Liver (tissue), 9 donors: ENCODE data around the gene ARAP3. TPM values are rescaled to one million over a fixed set of nuclear protein-coding genes. Genes with fewer than 3 reads are reported as not detected.
"Not testable (repeated sequence)": the region's sequence is repeated elsewhere in the genome, so short reads cannot be mapped to it uniquely, and the experiment has no call there.

Source experiments
- DNase-seq: peaks from one replicate; pipeline ENCODE4 v3.0.0-alpha.2; 2017; ENCODE audit warnings: low spot score
- H3K27ac ChIP-seq, 2 donors: one replicate each; pipeline ENCODE4 v1.7.0; 2013; ENCODE audit warnings: inconsistent platforms in 2 of 2, low read length in 2 of 2, control low read depth in 1 of 2, low read depth in 1 of 2, mild to moderate bottlenecking in 1 of 2
- H3K27me3 ChIP-seq, 4 donors: one replicate each; pipeline versions ENCODE4 v1.6.1 to v1.7.0; 2013; ENCODE audit warnings: low read length in 3 of 4, inconsistent platforms in 1 of 4, mild to moderate bottlenecking in 1 of 4, moderate library complexity in 1 of 4; ENCODE audit not compliant: control insufficient read depth in 4 of 4, insufficient read depth in 4 of 4
- H3K36me3 ChIP-seq, 4 donors: one replicate each; pipeline versions ENCODE4 v1.6.1 to v1.7.0; 2013; ENCODE audit warnings: low read length in 3 of 4, mild to moderate bottlenecking in 3 of 4, low read depth in 1 of 4, moderate library complexity in 1 of 4; ENCODE audit not compliant: control insufficient read depth in 4 of 4, insufficient read depth in 3 of 4
- H3K4me1 ChIP-seq, 4 donors: one replicate each; pipeline versions ENCODE4 v1.6.1 to v1.7.0; 2013; ENCODE audit warnings: low read length in 3 of 4, mild to moderate bottlenecking in 3 of 4, moderate library complexity in 1 of 4; ENCODE audit not compliant: control insufficient read depth in 4 of 4, insufficient read depth in 4 of 4
- H3K4me3 ChIP-seq, 3 donors: one replicate each; pipeline versions ENCODE4 v1.6.1 to v1.7.0; 2013; ENCODE audit warnings: low read length in 3 of 3, control low read depth in 1 of 3, low read depth in 1 of 3, mild to moderate bottlenecking in 1 of 3
- H3K9ac ChIP-seq, 2 donors: one replicate each; pipeline ENCODE4 v1.7.0; 2013; ENCODE audit warnings: low read length in 2 of 2, mild to moderate bottlenecking in 2 of 2, moderate library complexity in 2 of 2, control low read depth in 1 of 2, low read depth in 1 of 2
- H3K9me3 ChIP-seq, 4 donors: one replicate each; pipeline versions ENCODE4 v1.6.1 to v1.7.0; 2013; ENCODE audit warnings: low read length in 3 of 4; ENCODE audit not compliant: control insufficient read depth in 4 of 4
- ATF3 ChIP-seq: IDR thresholded peaks from 2 replicates; pipeline ENCODE4 v1.6.1; 2016; ENCODE audit warnings: antibody characterized with exemption
- CTCF ChIP-seq: fragments of 150-350 bp; IDR thresholded peaks from 2 replicates; pipeline ENCODE4 v1.5.1; 2017; ENCODE audit warnings: improper control_type of control experiment, low read depth, low read length; ENCODE audit not compliant: missing input control
- FOXA2 ChIP-seq: IDR thresholded peaks from 2 replicates; pipeline ENCODE4 v1.6.1; 2016; ENCODE audit warnings: antibody characterized with exemption
- GABPA ChIP-seq, 2 donors: IDR thresholded peaks in 1 of 2; conservative IDR thresholded peaks in 1 of 2; 2 replicates each; pipeline ENCODE4 v1.6.1; 2016; ENCODE audit warnings: antibody characterized with exemption in 2 of 2, mild to moderate bottlenecking in 1 of 2, moderate library complexity in 1 of 2
- HNF4A ChIP-seq, 2 donors: conservative IDR thresholded peaks; 2 replicates each; pipeline ENCODE4 v1.6.1; 2016; ENCODE audit warnings: antibody characterized with exemption in 2 of 2, mild to moderate bottlenecking in 2 of 2
- JUND ChIP-seq, 2 donors: IDR thresholded peaks; 2 replicates each; pipeline ENCODE4 v1.6.1; 2016; ENCODE audit warnings: antibody characterized with exemption in 2 of 2
- MAX ChIP-seq: IDR thresholded peaks from 2 replicates; pipeline ENCODE4 v1.6.1; 2016; ENCODE audit warnings: antibody characterized with exemption
- RAD21 ChIP-seq, 2 donors: IDR thresholded peaks; 2 replicates each; pipeline ENCODE4 v1.6.1; 2016; ENCODE audit warnings: antibody characterized with exemption in 2 of 2, mild to moderate bottlenecking in 2 of 2
- REST ChIP-seq: IDR thresholded peaks from 2 replicates; pipeline ENCODE4 v1.6.1; 2016; ENCODE audit warnings: antibody characterized with exemption, mild to moderate bottlenecking
- RXRA ChIP-seq, 2 donors: IDR thresholded peaks; 2 replicates each; pipeline ENCODE4 v1.6.1; 2017 to 2018; ENCODE audit warnings: antibody characterized with exemption in 2 of 2, mild to moderate bottlenecking in 1 of 2
- TAF1 ChIP-seq: conservative IDR thresholded peaks from 2 replicates; pipeline ENCODE4 v1.6.1; 2016; ENCODE audit warnings: antibody characterized with exemption, mild to moderate bottlenecking
- YY1 ChIP-seq: IDR thresholded peaks from 2 replicates; pipeline ENCODE4 v1.6.1; 2016; ENCODE audit warnings: antibody characterized with exemption, mild to moderate bottlenecking
- ZBTB33 ChIP-seq: IDR thresholded peaks from 2 replicates; pipeline ENCODE4 v1.6.1; 2016; ENCODE audit warnings: antibody characterized with exemption
- WGBS: extraction: QIAGEN DNeasy Blood & Tissue Kit; methylation state at CpG from one replicate; pipeline ENCODE4 v1.1.7; 2013; 5-methylcytosine and 5-hydroxymethylcytosine counted together
- polyA plus RNA-seq, 2 donors: library from polyadenylated mRNA; stranded (reverse) in 1 of 2; unstranded in 1 of 2; fragments of 200-250 nt in 1 of 2; fragments of >200 nt in 1 of 2; fragmentation: Nextera tagmentation in 1 of 2; extraction: Ambion mirVana in 1 of 2; gene quantifications; one replicate each; pipeline versions ENCODE4 v1.2.1 to v1.2.3, GENCODE V29; 2013 to 2015
- total RNA-seq, 2 donors: library from RNA; depleted of rRNA; stranded (reverse); fragments of >200 nt; gene quantifications; one replicate each; pipeline ENCODE4 v1.2.3, GENCODE V29; 2014
- donor health status: healthy.
- donor health status: healthy.
- donor health status: healthy.
- donor health status: healthy.
- donor health status: healthy.

Gene ARAP3
- total and polyA plus RNA-seq, 4 donors: 1.6 to 4.7 (median 2.1) TPM

- no peak for TF ChIP-seq REST
- TF ChIP-seq GABPA (IDR thresholded peaks at IDR 0.05 in 1 of 2, conservative IDR thresholded peaks at IDR 0.05 in 1 of 2): no peak
- TF ChIP-seq TAF1: no peak
- TF ChIP-seq RAD21 (IDR thresholded peaks at IDR 0.05): no peak
These were observed 47.5 kb upstream of the ARAP3 start (continued) for GRCh38 chr5:141729387-141730006.

- H3K4me1 ChIP-seq: no peaks in the 10 kb centered on the region
- WGBS: 62% methylated on average over 3 of the region's 3 CpGs
- DNase-seq: no peak
- H3K4me3 ChIP-seq: no peak overlapping the region
- H3K36me3 ChIP-seq: no peaks in the 10 kb centered on the region
- H3K27me3 ChIP-seq: no peaks in the 10 kb centered on the region
- TF ChIP-seq RXRA (IDR thresholded peaks at IDR 0.05): peak in 1 of 2 donors; percentile 45
- TF ChIP-seq RAD21 (IDR thresholded peaks at IDR 0.05): no peak
- no peak overlapping the region for H3K27ac ChIP-seq
- H3K9me3 ChIP-seq: no peaks in the 10 kb centered on the region
- H3K9ac ChIP-seq: no peak overlapping the region
These were observed 43.9 kb upstream of the ARAP3 start for GRCh38 chr5:141725891-141726290.

GRCh38 chr5:141725174-141725573 is 43.1 kb upstream of the ARAP3 start:
- H3K27ac ChIP-seq, H3K9ac ChIP-seq, DNase-seq, H3K27me3 ChIP-seq, H3K4me1 ChIP-seq, H3K4me3 ChIP-seq, H3K36me3 ChIP-seq, H3K9me3 ChIP-seq: not testable (repeated sequence)
- 91% methylated on average over 5 of the region's 5 CpGs for WGBS

- H3K36me3 ChIP-seq: no peaks in the 10 kb centered on the region
- no peak for TF ChIP-seq MAX
- no peak for TF ChIP-seq YY1
- TF ChIP-seq CTCF: no peak
- TF ChIP-seq RAD21 (IDR thresholded peaks at IDR 0.05): no peak
- no peak for TF ChIP-seq ZBTB33
- TF ChIP-seq GABPA (IDR thresholded peaks at IDR 0.05 in 1 of 2, conservative IDR thresholded peaks at IDR 0.05 in 1 of 2): no peak
- no peak for TF ChIP-seq HNF4A (conservative IDR thresholded peaks at IDR 0.05)
- TF ChIP-seq FOXA2: no peak
- no peak for TF ChIP-seq RXRA (IDR thresholded peaks at IDR 0.05)
- TF ChIP-seq JUND (IDR thresholded peaks at IDR 0.05): no peak
- no peak for TF ChIP-seq ATF3
- TF ChIP-seq REST: no peak
- no peaks in the 10 kb centered on the region for H3K4me1 ChIP-seq
- no peaks in the 10 kb centered on the region for H3K9me3 ChIP-seq
- DNase-seq: no peak
- H3K27ac ChIP-seq: no peak overlapping the region
- no peak overlapping the region for H3K4me3 ChIP-seq
- H3K27me3 ChIP-seq: no peaks in the 10 kb centered on the region
- no peak overlapping the region for H3K9ac ChIP-seq
These were observed 40.2 kb upstream of the ARAP3 start for GRCh38 chr5:141722266-141722665.
